Measurements from ENCODE around the gene AUTS2.

AUTS2 gene

DNA sequence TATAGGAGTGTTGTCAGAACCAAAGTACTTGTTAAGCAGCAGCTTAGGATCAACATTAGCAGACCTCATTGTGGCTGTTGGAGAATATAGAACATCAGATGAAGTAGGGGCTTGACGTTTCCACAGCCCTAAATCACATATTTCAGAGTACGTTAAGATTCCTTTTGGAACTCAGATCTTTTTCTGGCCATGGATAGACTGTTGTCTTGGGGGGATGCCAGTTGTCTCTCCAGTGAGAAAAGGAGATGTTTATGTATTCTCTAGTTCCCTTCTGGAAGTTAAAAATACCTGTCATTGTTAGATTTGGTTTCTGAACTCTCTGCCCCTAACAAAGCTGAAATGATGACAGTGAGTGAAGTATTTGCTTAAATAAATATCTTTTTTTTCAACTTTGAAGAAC, 191.3 kb downstream of the AUTS2 start:
- no peak for DNase-seq (ENCODE audit: low spot score)

DNA sequence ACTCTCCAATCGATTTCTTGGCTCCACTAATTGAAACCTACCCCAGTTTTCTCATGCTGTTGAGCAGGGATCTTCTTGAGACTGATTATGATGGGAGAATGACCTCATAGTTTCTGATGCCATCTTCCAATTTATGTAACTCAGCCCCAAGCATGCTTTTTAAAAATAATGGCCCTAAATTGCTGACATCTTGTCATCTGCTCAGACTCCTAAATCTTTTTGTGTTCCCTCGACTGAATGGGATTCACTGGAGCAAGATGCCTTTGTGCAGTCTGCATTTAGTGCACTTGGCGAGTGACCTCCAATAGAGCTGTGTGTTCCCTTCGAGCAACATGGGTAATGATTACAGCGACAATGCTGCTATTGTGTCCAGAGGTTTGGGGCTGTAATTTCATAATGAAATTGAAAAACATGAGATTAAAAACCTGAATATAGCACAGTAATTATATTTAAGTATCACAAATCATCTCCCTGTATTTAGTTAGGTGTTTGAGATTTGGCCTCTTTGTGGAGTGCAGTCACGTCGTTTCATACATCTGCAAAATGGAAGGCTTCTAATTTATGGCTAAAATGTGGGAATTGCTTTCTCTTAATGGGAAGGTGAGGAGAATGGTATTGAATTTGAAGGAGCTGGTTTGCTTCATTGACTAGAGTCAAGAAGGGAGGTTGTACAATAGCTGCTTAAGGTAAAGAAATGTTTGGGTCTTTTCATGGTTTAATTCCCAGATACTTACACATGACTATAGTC, 192.9 kb downstream of the AUTS2 start:
- DNase-seq (ENCODE audit: low spot score), result no peak

DNA sequence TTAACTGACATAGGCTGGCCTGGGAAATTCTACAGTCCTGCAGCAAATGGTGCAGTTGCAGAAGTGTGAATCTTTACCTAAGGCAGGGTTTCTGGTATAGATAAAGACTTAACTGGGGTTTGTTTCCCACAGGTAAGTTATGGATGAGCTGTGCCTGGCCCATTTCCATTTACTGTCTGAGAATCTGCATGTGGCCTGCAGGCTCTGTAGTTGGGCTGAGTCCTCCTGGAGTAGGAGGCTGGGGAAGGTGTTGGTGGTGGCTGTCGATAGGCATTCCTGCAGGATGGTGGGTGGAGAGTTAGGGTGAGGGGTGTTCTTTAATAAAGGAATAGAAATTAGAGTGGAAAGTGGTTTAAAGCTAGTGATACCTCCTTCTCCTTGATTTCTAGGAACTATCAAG, 193.5 kb downstream of the AUTS2 start:
- no peak for DNase-seq (ENCODE audit: low spot score)

DNA sequence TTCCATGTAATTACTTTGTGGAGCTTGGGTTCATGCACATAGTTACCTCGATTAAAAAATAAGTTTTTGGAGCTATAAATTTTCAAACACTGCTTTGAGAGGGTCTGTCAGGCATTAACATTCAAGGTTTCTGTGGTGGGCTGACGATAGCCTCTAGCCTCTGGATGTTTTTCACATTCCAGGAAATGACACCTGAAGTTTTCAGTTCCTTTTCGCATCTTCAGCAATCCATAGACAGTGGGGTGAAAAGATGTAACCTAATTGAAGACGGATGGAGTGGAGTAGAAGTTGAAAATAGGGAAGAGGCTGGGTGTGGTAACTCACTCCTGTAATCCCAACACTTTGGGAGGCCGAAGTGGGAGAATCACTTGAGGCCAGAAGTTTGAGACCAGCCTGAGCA, 197.7 kb downstream of the AUTS2 start:
- no peak for DNase-seq (ENCODE audit: low spot score)

DNA sequence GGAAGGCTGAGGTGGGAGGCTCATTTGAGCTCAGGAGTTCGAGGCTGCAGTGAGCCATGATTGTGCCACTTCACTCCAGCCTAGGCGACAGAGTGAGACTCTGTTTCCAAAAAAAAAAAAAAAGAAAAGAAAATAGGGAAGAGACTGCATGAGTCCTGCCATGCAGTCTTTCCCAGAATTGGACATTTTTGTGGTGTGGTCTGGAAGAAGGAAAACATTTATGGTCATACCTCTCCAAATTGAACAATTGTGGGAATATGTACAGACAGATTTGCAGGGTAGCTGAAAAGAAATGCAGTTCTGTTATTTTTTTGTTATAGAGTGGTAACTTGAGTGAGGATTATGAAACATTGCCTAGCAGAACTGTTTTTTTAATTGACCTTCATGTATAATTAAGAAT, 198.1 kb downstream of the AUTS2 start:
- DNase-seq (ENCODE audit: low spot score), result no peak

DNA sequence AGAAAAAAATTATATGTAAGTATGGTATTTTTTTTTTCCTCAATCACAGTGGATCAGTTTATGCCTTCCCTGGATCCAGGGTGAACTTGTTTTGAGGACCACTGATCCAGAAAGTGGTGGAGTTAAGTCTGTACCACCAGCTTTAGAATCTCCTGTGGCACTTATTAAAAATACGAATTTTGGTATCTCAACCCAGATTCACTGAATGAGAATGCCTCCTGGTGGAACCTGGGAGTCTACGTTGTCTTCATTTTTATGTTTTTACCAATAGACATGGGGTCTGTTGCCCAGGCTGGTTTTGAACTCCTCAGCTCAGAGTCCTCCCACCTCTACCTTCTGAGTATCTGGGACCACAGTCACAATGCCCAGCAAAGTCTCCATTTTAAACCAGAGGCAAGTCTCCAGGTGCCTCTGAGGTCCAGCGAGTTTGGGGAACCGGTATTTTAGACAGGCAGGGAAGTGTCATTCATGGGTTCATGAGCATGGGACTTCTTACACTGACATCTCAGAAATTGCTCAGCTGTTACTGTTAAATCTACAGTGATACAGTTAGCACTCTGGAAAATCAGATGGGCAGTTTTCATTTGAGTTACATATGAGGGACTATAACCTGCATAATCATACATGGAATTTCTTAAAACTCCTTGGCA, 200.9 kb downstream of the AUTS2 start:
- DNase-seq (ENCODE audit: low spot score), result no peak

DNA sequence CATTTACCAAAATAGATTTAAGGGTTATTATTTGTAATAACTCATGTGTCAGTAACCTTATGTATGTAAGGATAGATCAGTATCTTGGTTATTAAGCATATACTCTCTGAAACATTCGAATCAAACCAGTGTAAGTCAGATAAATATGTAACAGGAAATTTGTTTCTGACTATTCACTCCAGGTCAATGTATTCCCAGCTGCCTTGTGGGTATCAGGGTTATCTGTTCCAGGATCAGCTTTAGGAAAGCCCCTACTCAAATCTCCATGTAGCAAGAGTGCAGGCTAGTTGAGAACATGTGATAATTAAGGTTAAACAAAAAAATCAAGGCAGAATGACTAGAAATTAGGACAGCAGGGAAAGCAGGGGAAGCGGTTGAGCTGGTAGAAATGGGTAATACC, 201.7 kb downstream of the AUTS2 start:
- DNase-seq (ENCODE audit: low spot score), result no peak

DNA sequence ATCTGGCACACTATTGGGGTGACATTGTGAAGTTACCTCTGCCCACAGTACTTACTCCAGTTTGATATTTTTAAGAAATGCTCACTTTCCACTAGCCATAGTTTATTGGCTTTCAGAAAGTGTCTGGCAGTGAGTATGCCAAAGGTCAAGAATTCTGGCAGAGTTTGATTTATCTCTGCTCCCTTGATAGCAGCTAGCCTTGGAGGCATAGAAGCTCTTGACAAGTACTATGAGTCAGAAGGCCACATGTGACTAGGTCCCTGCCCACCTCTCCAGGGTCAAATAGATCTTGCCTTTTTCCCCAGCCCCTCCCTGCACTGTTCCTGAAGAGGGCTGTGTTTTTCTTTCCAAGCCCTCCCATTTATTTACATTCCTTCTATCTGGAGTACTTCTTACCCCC, 202.2 kb downstream of the AUTS2 start:
- DNase-seq (ENCODE audit: low spot score), result no peak

DNA sequence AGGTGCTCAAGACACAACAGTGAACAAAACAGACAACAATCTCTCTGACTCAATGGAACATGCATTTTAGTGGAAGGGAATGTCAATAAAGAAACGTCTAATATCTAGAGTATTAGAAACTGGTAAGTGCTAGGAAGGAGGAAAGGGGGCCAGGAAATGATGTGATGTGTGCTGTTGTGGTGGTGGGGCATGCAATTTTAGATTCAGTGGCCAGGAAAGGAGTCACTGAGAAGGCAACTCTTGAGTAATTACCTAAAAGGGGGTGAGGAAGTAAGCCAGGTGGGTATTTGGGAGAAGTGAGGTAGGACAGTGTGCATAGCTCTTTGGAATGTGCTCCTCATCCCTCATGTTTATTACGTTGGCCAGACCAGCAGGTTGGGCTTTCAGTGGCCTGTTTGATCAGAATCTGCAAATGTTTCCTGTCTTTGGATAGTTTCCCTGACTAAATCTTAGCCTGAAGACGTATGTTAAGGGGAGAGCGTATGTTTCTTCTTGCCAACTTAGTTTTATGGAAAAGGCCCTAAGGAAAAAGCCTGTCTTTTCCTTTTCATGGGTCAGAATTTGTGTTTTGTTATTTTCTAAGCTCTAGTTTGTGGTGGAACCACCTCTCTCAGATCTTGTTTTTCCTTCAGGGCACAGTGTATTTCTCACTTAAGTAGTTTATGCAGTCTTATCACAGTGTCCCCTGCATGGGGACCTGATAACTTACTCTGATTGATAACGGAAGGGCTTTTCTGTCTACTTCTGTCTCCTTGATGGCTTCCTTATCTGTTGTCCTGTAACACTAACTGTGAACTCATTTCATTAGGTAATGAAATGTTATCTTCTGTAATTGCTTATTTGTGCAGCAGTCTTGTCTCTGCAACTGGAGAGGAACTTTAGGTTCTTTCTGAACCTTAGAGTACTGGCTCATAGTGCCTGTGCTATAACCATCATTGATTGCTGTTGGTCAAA, 203.7 kb downstream of the AUTS2 start:
- no peak for DNase-seq (ENCODE audit: low spot score)

DNA sequence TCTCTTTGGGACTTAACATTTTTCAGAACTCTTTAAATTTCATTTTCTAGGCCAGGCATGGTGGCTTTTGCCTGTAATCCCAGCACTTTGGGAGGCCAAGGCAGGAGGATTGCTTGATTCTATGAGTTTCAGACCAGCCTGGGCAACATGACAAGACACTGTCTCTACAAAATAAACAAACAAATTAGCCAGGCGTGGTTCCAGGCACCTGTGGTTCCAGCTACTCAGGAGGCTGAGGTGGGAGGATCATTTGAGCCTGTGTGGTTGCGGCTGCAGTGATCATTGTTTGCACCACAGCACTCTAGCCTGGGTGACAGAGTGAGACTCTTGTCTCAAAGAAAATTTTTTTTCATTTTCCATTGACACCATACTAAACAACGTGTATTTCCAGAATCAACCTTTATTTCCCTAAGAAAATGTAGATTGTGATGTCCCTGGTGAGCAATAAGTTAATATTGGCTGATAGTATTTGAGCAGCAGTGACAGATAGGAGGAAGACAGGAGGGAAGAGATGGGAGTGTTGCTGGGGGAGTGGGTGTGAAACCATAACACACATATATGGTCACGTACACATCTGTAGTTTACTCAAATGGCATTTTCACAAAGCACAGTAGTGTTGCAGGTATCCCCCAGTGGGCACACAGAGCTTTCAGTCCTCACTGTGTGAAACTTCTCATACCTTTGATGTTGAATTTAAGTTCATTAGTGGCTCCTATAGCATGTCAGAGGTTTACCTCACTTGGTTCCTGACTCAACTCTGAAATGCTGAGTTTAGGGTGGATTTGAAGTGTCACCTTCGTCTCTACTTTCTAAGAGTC, 205.6 kb downstream of the AUTS2 start:
- DNase-seq (ENCODE audit: low spot score), result no peak

DNA sequence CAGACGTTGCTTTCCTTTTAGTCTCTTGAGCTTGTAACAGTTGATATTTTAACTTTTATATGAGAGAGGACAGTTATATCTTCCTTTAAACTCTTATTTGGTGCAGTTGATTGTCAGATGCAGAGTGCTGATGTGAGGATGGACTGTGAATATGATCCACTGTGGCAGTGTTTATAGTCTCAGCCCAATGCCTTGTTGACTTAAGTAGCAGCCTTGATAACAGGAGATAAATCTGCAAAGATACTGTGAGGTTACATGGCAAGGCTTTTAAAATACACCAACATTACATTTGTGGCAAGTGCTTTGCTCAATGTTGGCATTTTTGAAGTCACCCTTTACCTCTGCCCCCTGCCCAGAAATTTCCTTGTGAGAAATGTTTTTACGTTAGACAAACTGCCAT, 206.7 kb downstream of the AUTS2 start:
- DNase-seq (ENCODE audit: low spot score), result no peak

DNA sequence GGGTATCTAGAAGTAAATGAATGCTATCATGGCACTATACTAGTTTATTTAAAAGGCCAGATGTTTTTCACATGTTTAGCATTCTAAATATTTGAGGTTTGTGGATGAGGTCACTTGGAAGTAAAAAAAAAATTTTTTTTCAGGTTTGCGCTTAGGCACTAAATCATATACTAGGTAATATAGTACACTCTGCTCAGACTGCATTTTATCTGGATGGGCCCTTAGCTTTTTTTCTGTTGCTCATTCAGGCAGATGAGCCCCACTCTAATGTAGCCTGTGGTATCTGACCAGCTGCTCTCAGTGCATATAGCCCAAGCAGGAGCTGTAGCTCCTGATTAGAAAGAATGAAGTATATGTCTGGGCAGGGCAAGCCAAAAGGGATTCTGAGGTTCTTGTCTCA, 210.1 kb downstream of the AUTS2 start:
- DNase-seq (ENCODE audit: low spot score), result no peak

DNA sequence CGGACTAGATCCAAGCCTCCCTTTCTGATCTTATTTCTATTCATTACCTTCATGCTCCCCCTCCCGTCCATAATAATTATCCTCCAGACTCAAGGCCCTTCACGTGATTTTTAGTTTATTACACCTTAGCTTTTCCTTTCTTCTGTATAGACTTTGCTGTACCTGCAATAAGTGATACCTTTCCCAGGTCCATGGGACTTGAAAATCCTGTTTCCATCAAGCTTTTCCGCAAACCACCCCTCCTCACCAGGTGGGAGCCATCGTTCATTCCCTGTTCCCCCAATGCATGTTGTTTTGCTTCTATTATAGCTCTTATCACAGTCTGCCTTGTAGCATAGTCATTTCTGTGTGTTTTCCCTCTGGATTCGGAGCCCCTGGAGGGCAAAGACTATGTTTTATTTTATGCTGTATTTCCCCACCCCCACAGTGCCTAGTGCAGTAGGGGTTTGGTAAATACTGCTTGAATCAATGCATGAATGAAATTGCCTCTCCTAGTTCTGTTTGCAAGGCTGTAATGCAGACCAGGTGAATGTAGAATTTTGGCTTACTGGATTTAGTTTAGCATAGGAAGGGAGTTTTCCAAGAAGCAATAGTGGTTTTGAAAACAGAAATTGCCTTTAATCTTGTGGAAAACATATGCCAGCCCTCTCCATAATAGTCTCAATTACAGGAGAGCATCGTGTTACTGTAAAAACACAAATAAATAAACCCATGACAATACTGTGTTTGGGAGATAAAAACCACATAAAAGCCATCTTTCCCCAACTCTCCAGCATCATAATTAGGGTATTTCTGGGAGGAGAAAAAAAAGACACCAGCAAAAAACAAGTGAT, 213.4 kb downstream of the AUTS2 start:
- no peak for DNase-seq (ENCODE audit: low spot score)

DNA sequence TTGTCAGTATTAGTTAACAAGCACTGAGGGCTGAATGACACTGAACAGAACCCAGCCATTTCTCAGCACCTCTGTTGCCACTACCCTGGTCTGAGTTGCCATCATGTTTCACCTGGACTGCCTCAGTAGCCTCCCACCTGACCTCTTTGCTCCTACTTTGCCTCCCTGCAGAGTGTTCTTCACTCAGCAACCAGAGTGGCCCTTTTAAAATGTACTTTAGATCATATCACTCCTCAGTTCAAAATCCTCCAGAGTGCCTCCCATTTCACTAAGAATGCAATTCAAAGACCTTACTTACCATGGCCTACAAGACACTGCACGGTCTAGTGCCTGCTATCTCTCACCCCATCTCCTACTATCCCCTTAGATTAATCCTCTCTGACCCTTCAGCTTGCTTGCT, 214.5 kb downstream of the AUTS2 start:
- no peak for DNase-seq (ENCODE audit: low spot score)

DNA sequence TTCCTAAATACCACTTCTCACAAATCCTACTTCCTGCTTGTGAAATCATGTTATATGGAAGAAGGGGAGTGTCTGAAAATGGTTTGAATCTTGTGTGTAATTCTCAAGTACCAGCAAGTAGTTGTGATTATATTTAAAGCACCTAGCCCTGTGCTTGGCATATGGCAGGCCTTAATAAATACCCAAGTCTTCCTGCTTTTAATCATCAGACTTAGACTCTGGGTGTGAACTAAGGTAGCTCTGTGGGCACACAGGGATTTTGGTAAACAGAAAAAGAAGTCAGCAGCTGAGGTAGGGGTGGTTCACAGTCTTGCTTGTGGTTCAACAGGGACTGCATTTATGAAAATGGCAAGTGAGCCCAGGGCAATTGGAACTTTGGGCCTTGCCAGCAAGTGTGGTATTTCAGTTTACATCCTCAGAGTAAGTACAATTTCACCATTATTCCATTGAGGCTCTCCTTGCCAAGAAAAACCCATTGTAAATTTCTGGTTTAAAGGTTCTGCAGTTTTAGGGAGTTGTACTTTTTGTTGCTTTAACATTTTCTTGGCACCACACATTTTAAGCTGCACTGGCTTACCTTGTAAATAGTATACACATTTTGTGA, 215.5 kb downstream of the AUTS2 start:
- DNase-seq (ENCODE audit: low spot score), result no peak

DNA sequence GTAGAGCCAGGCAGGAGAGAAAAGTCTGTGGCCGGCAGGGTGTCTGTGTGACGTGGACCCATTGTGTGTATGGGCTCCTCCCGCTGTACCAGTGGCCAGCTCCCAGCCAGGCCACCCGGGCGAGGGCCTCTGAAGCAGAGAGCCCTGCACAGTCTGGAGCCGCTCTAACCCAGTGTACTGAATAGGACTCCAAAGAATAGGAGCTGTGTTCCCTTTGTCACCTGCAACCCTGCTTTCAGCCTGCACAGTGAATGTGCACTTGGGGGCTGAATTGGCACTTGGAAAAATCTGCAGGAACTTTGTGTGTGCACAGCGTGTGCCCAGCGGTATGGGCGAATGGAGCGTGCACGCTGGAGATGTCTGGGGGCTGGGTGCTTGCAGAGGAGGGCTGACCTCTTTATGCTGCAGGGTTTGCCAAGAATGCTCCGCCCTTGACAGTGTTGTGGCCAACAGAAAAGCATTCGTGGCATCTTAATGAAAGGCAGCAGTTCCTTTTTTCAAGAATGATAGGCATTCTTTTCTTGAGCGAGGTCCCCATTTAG, 216.2 kb downstream of the AUTS2 start:
- no peak for DNase-seq (ENCODE audit: low spot score)

DNA sequence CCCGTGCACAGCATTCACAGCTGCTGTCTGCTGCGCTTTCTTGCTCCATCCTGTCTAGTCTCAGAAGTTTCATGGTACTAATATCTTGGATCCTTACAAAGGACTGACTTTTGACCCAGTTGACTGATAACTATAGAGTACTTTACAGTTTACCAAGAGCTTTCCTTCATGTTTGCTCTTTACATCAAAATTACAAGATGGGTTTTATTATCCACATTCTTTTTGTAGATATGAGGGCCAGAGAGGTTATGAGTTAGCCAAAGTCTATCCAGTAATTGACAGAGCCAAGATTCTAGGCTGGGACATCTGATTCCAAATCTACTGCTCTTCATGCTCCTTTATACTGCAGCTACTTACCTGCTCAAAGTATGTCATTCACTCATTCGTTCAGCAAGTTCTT, 218.2 kb downstream of the AUTS2 start:
- DNase-seq (ENCODE audit: low spot score), result no peak

DNA sequence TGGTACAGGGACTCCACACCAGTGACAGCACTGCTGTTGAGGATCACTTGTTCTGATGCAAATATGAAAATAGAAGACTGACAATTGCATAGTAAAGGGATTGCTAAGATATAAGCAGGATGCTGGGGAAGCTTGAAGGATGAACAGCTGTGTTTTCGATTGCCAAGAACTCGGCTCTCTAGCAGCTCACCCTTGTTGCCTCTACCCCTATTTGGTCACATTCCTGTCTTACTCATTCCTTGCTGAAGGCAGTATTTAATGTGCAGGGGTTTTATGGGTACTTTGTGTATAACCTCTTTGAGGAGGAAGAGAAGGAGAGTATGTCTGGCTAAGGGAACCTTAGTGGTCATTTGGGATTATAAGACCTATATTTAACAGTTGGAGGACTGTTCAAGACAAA, 218.8 kb downstream of the AUTS2 start:
- DNase-seq (ENCODE audit: low spot score), result no peak

DNA sequence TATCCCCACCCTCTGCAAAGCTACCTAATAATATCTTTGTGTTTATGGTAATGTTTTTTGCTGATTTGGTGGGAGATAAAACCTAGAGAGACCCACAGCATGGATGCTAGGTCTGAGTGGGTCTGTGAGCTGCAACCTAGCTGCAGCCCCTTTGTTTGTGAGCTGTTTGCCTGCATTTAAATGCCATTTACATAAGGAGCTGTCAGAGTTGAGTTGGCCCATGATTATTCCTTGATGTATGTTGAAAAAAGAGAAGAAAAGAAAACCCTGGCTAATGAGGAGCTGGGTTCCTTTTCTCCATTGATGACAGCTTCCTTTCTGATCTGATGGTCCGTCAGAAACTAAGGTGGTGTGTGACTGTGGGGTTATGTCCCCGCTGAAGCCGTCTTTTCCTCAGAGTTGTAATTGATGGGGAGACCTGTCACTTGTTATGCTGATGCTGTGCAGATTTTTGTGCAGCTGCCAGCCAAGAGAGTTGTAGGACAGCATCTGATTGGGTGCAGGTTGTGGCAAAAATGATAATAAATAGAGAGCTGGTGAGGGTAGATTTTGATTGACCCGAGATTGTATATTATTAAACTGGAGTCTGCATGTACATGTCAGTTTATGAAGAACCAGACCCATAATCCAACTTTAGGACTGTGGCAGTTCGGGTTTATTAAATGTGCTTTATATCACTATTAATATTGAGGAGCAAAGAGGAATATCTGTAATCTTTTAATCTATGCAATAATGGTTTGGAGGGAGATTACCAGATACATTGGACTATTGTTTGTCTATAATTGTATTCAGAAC, 219.8 kb downstream of the AUTS2 start:
- DNase-seq (ENCODE audit: low spot score), result no peak
